ENCODE data around the gene IFT122.

- TF ChIP-seq POLR2A (IDR thresholded peaks at IDR 0.05; ENCODE audit: low read length) (no peak), HOXA7 (CRISPR knock-in tag; IDR thresholded peaks at IDR 0.05) (no peak), NFE2L2 (conservative IDR thresholded peaks at IDR 0.05; ENCODE audit: low read length) (no peak), TP53 (CRISPR knock-in tag; IDR thresholded peaks at IDR 0.05) (no peak), NR3C1 (IDR thresholded peaks at IDR 0.05) (no peak), BCL3 (IDR thresholded peaks at IDR 0.05) (no peak), POLR2AphosphoS2 (conservative IDR thresholded peaks at IDR 0.05; ENCODE audit: low read length) (no peak)
- TF ChIP-seq, protein P1, sequence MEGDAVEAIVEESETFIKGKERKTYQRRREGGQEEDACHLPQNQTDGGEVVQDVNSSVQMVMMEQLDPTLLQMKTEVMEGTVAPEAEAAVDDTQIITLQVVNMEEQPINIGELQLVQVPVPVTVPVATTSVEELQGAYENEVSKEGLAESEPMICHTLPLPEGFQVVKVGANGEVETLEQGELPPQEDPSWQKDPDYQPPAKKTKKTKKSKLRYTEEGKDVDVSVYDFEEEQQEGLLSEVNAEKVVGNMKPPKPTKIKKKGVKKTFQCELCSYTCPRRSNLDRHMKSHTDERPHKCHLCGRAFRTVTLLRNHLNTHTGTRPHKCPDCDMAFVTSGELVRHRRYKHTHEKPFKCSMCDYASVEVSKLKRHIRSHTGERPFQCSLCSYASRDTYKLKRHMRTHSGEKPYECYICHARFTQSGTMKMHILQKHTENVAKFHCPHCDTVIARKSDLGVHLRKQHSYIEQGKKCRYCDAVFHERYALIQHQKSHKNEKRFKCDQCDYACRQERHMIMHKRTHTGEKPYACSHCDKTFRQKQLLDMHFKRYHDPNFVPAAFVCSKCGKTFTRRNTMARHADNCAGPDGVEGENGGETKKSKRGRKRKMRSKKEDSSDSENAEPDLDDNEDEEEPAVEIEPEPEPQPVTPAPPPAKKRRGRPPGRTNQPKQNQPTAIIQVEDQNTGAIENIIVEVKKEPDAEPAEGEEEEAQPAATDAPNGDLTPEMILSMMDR (IDR thresholded peaks at IDR 0.05) = no peak
- TF ChIP-seq, protein P2, sequence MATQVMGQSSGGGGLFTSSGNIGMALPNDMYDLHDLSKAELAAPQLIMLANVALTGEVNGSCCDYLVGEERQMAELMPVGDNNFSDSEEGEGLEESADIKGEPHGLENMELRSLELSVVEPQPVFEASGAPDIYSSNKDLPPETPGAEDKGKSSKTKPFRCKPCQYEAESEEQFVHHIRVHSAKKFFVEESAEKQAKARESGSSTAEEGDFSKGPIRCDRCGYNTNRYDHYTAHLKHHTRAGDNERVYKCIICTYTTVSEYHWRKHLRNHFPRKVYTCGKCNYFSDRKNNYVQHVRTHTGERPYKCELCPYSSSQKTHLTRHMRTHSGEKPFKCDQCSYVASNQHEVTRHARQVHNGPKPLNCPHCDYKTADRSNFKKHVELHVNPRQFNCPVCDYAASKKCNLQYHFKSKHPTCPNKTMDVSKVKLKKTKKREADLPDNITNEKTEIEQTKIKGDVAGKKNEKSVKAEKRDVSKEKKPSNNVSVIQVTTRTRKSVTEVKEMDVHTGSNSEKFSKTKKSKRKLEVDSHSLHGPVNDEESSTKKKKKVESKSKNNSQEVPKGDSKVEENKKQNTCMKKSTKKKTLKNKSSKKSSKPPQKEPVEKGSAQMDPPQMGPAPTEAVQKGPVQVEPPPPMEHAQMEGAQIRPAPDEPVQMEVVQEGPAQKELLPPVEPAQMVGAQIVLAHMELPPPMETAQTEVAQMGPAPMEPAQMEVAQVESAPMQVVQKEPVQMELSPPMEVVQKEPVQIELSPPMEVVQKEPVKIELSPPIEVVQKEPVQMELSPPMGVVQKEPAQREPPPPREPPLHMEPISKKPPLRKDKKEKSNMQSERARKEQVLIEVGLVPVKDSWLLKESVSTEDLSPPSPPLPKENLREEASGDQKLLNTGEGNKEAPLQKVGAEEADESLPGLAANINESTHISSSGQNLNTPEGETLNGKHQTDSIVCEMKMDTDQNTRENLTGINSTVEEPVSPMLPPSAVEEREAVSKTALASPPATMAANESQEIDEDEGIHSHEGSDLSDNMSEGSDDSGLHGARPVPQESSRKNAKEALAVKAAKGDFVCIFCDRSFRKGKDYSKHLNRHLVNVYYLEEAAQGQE (IDR thresholded peaks at IDR 0.05) = no peak
These were observed 113.1 kb downstream of the IFT122 start for GRCh38 chr3:129553171-129553570.
